Ishikawa (cell line): ENCODE measurements around the gene GBA3.

Experiments
- CEBPB ChIP-seq: IDR thresholded peaks from 2 replicates; pipeline ENCODE4 v1.6.1; 2012
- CREB1 ChIP-seq: IDR thresholded peaks from 2 replicates; pipeline ENCODE4 v1.6.1; 2012; ENCODE audit warnings: low read depth
- EGR1 ChIP-seq: IDR thresholded peaks from 2 replicates; pipeline ENCODE4 v1.6.1; 2012
- EP300 ChIP-seq: IDR thresholded peaks from 2 replicates; pipeline ENCODE4 v1.6.1; 2012; ENCODE audit warnings: borderline replicate concordance
- FOXM1 ChIP-seq: IDR thresholded peaks from 2 replicates; pipeline ENCODE4 v1.6.1; 2012; ENCODE audit warnings: low read depth, borderline replicate concordance
- MAX ChIP-seq: IDR thresholded peaks from 2 replicates; pipeline ENCODE4 v1.6.1; 2012
- NFIC ChIP-seq: IDR thresholded peaks from 2 replicates; pipeline ENCODE4 v1.6.1; 2012
- RAD21 ChIP-seq: IDR thresholded peaks from 2 replicates; pipeline ENCODE4 v1.6.1; 2012; ENCODE audit warnings: low read depth
- REST ChIP-seq: IDR thresholded peaks from 2 replicates; pipeline ENCODE4 v1.6.1; 2012; ENCODE audit warnings: low read depth, mild to moderate bottlenecking
- TAF1 ChIP-seq: IDR thresholded peaks from 2 replicates; pipeline ENCODE4 v1.6.1; 2012; ENCODE audit warnings: low read depth, mild to moderate bottlenecking
- TCF12 ChIP-seq: IDR thresholded peaks from 2 replicates; pipeline ENCODE4 v1.6.1; 2012; ENCODE audit warnings: low read depth
- TEAD4 ChIP-seq: IDR thresholded peaks from 2 replicates; pipeline ENCODE4 v1.6.1; 2012
- USF1 ChIP-seq: IDR thresholded peaks from 2 replicates; pipeline ENCODE4 v1.6.1; 2012
- YY1 ChIP-seq: IDR thresholded peaks from 2 replicates; pipeline ENCODE4 v1.6.1; 2012; ENCODE audit warnings: low read depth
- ZBTB7A ChIP-seq: IDR thresholded peaks from 2 replicates; pipeline ENCODE4 v1.6.1; 2012; ENCODE audit warnings: low read depth

GBA3 gene

GRCh38 chr4:22859318-22859717 lies 166.6 kb downstream of the GBA3 start:
- TF ChIP-seq NFIC, result no peak
- no peak for TF ChIP-seq TAF1
- TF ChIP-seq EP300, result no peak
- TF ChIP-seq RAD21, result no peak
- TF ChIP-seq TEAD4, result no peak
- no peak for TF ChIP-seq REST
- no peak for TF ChIP-seq ZBTB7A
- TF ChIP-seq YY1, result no peak
- TF ChIP-seq USF1, result no peak
- TF ChIP-seq TCF12, result no peak
- no peak for TF ChIP-seq MAX
- TF ChIP-seq FOXM1, result no peak
- TF ChIP-seq CEBPB, result no peak
- no peak for TF ChIP-seq CREB1
- no peak for TF ChIP-seq EGR1
